ENCODE data around the gene OR2W1. TPM values are rescaled to one million over a fixed set of nuclear protein-coding genes. Genes with fewer than 3 reads are reported as not detected.

The OR2W1 gene
- total RNA-seq, 4 donors from 2014 or later, result not detected

- H3K36me3 ChIP-seq, result no peaks in the 10 kb centered on the region
- TF ChIP-seq POLR2AphosphoS5 (IDR thresholded peaks at IDR 0.05) (no peak), POLR2A (IDR thresholded peaks at IDR 0.05; ENCODE audit: low read depth) (no peak), EP300 (IDR thresholded peaks at IDR 0.05) (no peak)
- H3K4me3 ChIP-seq, result no peak overlapping the region
- no peaks in the 10 kb centered on the region for H3K4me1 ChIP-seq
- intact Hi-C loops (cut with DNase I), result no loop called here
- DNase-seq (ENCODE audit: extremely low spot score), result no peak
- no peaks in the 10 kb centered on the region for H3K27me3 ChIP-seq
- no peaks in the 10 kb centered on the region for H3K9me3 ChIP-seq
- 87% methylated on average over 1 of the region's 1 CpG for WGBS
- no peak overlapping the region for H3K27ac ChIP-seq (replicated peaks in 1 of 4)
Observed at GRCh38 chr6:29079203-29079602, 34.2 kb upstream of the OR2W1 start.

- Histone ChIP-seq H3K9me3 (no peaks in the 10 kb centered on the region), H3K4me1 (no peaks in the 10 kb centered on the region), H3K27me3 (no peaks in the 10 kb centered on the region), H3K4me3 (no peak overlapping the region), H3K27ac (replicated peaks in 1 of 4) (no peak overlapping the region), H3K36me3 (no peaks in the 10 kb centered on the region)
- DNase-seq (ENCODE audit: extremely low spot score), result no peak
- WGBS, result 39% methylated on average over 9 of the region's 9 CpGs
- TF ChIP-seq POLR2A (IDR thresholded peaks at IDR 0.05; ENCODE audit: low read depth), result no peak
- peak in 2 of 3 experiments; percentile 5 to 24 for TF ChIP-seq CTCF (IDR thresholded peaks at IDR 0.05)
- intact Hi-C loops (cut with DNase I), result no loop called here
Observed at GRCh38 chr6:29071831-29072723, 27.1 kb upstream of the OR2W1 start.

GRCh38 chr6:29051680-29052079 lies 6.7 kb upstream of the OR2W1 start:
- no peaks in the 10 kb centered on the region for H3K36me3 ChIP-seq
- no peak for DNase-seq (ENCODE audit: extremely low spot score)
- peaks cover 0 to 8% (median 0%) of the 10 kb centered on the region in 4 donors for H3K9me3 ChIP-seq
- no peaks in the 10 kb centered on the region for H3K27me3 ChIP-seq
- no peak overlapping the region for H3K27ac ChIP-seq (replicated peaks in 1 of 4)
- intact Hi-C loops (cut with DNase I), result no loop called here
- 82% methylated on average over 3 of the region's 3 CpGs for WGBS
- no peaks in the 10 kb centered on the region for H3K4me1 ChIP-seq
- TF ChIP-seq POLR2A (IDR thresholded peaks at IDR 0.05; ENCODE audit: low read depth) (no peak), POLR2AphosphoS5 (IDR thresholded peaks at IDR 0.05) (no peak), CTCF (IDR thresholded peaks at IDR 0.05) (no peak), EP300 (IDR thresholded peaks at IDR 0.05) (no peak)
- no peak overlapping the region for H3K4me3 ChIP-seq

GRCh38 chr6:29035951-29036350 lies 9.0 kb downstream of the OR2W1 start:
- Histone ChIP-seq H3K36me3 (no peaks in the 10 kb centered on the region), H3K27me3 (no peaks in the 10 kb centered on the region), H3K27ac (replicated peaks in 1 of 4) (no peak overlapping the region), H3K9me3 (no peaks in the 10 kb centered on the region), H3K4me3 (no peak overlapping the region), H3K4me1 (no peaks in the 10 kb centered on the region)
- no peak for DNase-seq (ENCODE audit: extremely low spot score)
- TF ChIP-seq CTCF (IDR thresholded peaks at IDR 0.05) (no peak), POLR2AphosphoS5 (IDR thresholded peaks at IDR 0.05) (no peak), EP300 (IDR thresholded peaks at IDR 0.05) (no peak), POLR2A (IDR thresholded peaks at IDR 0.05; ENCODE audit: low read depth) (no peak)
- intact Hi-C loops (cut with DNase I), result no loop called here
- WGBS, result 92% methylated on average over 24 of the region's 24 CpGs

GRCh38 chr6:29028821-29029220 lies 16.2 kb downstream of the OR2W1 start:
- no peak for TF ChIP-seq POLR2A (IDR thresholded peaks at IDR 0.05; ENCODE audit: low read depth)
- TF ChIP-seq CTCF (IDR thresholded peaks at IDR 0.05), result no peak
- TF ChIP-seq POLR2AphosphoS5 (IDR thresholded peaks at IDR 0.05), result no peak
- TF ChIP-seq EP300 (IDR thresholded peaks at IDR 0.05), result no peak
- intact Hi-C loops (cut with DNase I), result no loop called here
- H3K4me3 ChIP-seq, result no peak overlapping the region
- no peaks in the 10 kb centered on the region for H3K4me1 ChIP-seq
- H3K27me3 ChIP-seq, result peaks cover 0 to 14% (median 7%) of the 10 kb centered on the region in 4 donors
- DNase-seq (ENCODE audit: extremely low spot score), result no peak
- H3K9me3 ChIP-seq, result no peaks in the 10 kb centered on the region
- H3K27ac ChIP-seq (replicated peaks in 1 of 4), result no peak overlapping the region
- H3K36me3 ChIP-seq, result no peaks in the 10 kb centered on the region
- WGBS, result 86% methylated on average over 13 of the region's 13 CpGs
